Measurements from ENCODE around the gene MTERF2. TPM values are rescaled to one million over a fixed set of nuclear protein-coding genes. Genes with fewer than 3 reads are reported as not detected.

The MTERF2 gene
- total RNA-seq (2022; extraction: Qiagen RNA extraction) = 4.2 to 4.9 TPM (median 4.6 TPM) in 5 replicates

GRCh38 chr12:106986625-106987389, at the start of gene MTERF2:
MTERF2 (minus strand) TSS chr12:106987146; CDS start chr12:106978714, 8,432 bp downstream.

GRCh38 chr12:106955377-106956047, 31.4 kb downstream of the MTERF2 start, which contains the start of gene TMEM263:
TMEM263 (plus strand) TSS chr12:106955907; CDS start chr12:106967117, 11,210 bp downstream.

Other genes with a start within 250 kb of the MTERF2 start
- gene RIC8B, start 212.5 kb downstream of the MTERF2 start, total RNA-seq (2022; extraction: Qiagen RNA extraction) = 7.9 to 9.8 TPM (median 9.3 TPM) in 5 replicates
- 24.8 to 31.8 TPM (median 30.7 TPM) in 5 replicates for gene TMEM263, start 31.2 kb downstream of the MTERF2 start, total RNA-seq (2022; extraction: Qiagen RNA extraction)
- gene CRY1, start 106.4 kb upstream of the MTERF2 start, total RNA-seq (2022; extraction: Qiagen RNA extraction) = 20.7 to 26.4 TPM (median 22.5 TPM) in 5 replicates

Measured in A549 treated with dexamethasone at 1 μM for 4 hours (cell line).